Activated T-cell treated with anti-CD3 and anti-CD28 coated beads, Interleukin-2, amount 50 U/mL, for 24 hours (primary cell): ENCODE measurements around the gene ZNF513.

Experiments used
- DNase-seq: peaks from one replicate; pipeline ENCODE4 v3.0.0-alpha.2; 2020
- H3K27ac Mint-ChIP-seq: 2 replicates; pipeline ENCODE4 v1.8.0; 2020; ENCODE audit warnings: mild to moderate bottlenecking, mixed read lengths
- H3K27me3 Mint-ChIP-seq: 2 replicates; pipeline ENCODE4 v1.8.0; 2020; ENCODE audit warnings: mixed read lengths
- H3K36me3 Mint-ChIP-seq: 2 replicates; pipeline ENCODE4 v1.8.0; 2020; ENCODE audit warnings: low read depth, mixed read lengths
- H3K4me1 Mint-ChIP-seq: 2 replicates; pipeline ENCODE4 v1.8.0; 2020; ENCODE audit warnings: low read depth, mixed read lengths
- H3K4me3 Mint-ChIP-seq: 2 replicates; pipeline ENCODE4 v1.8.0; 2020; ENCODE audit warnings: mild to moderate bottlenecking, moderate library complexity, mixed read lengths
- H3K9me3 Mint-ChIP-seq: 2 replicates; pipeline ENCODE4 v1.8.0; 2020; ENCODE audit warnings: mixed read lengths

Gene ZNF513

GRCh38 chr2:27407798-27408491 is 27.4 kb upstream of the ZNF513 start:
- H3K27me3 Mint-ChIP-seq, result peaks cover 2% of the 10 kb centered on the region
- no peak for DNase-seq
- peak overlapping the region; percentile 87 for H3K4me3 Mint-ChIP-seq
- H3K9me3 Mint-ChIP-seq, result no peaks in the 10 kb centered on the region
- H3K36me3 Mint-ChIP-seq, result peaks cover 56% of the 10 kb centered on the region
- peak overlapping the region; percentile 78 for H3K27ac Mint-ChIP-seq
- peaks cover 45% of the 10 kb centered on the region for H3K4me1 Mint-ChIP-seq

- no peaks in the 10 kb centered on the region for H3K9me3 Mint-ChIP-seq
These were observed 20.0 kb upstream of the ZNF513 start for GRCh38 chr2:27400348-27401135.

GRCh38 chr2:27398962-27399361 is 18.4 kb upstream of the ZNF513 start:
- Mint-ChIP-seq H3K4me1 (peaks cover 53% of the 10 kb centered on the region), H3K9me3 (no peaks in the 10 kb centered on the region), H3K36me3 (peaks cover 72% of the 10 kb centered on the region), H3K27me3 (no peaks in the 10 kb centered on the region), H3K4me3 (no peak overlapping the region), H3K27ac (no peak overlapping the region)
- no peak for DNase-seq

More at GRCh38 chr2:27400348-27401135, 20.0 kb upstream of the ZNF513 start:
- Mint-ChIP-seq H3K36me3 (peaks cover 81% of the 10 kb centered on the region), H3K27me3 (no peaks in the 10 kb centered on the region), H3K27ac (peak overlapping the region; percentile 62), H3K4me3 (no peak overlapping the region), H3K4me1 (peaks cover 58% of the 10 kb centered on the region)
- DNase-seq, result no peak

- peaks cover 75% of the 10 kb centered on the region for H3K36me3 Mint-ChIP-seq
- H3K4me1 Mint-ChIP-seq, result peaks cover 48% of the 10 kb centered on the region
- H3K27ac Mint-ChIP-seq, result no peak overlapping the region
- H3K27me3 Mint-ChIP-seq, result no peaks in the 10 kb centered on the region
- H3K9me3 Mint-ChIP-seq, result no peaks in the 10 kb centered on the region
- no peak overlapping the region for H3K4me3 Mint-ChIP-seq
- DNase-seq, result no peak
These were observed 12.7 kb upstream of the ZNF513 start for GRCh38 chr2:27393225-27393624.

- DNase-seq, result no peak
- no peak overlapping the region for H3K4me3 Mint-ChIP-seq
- H3K9me3 Mint-ChIP-seq, result no peaks in the 10 kb centered on the region
- peaks cover 72% of the 10 kb centered on the region for H3K36me3 Mint-ChIP-seq
- peak overlapping the region; percentile 75 for H3K27ac Mint-ChIP-seq
- no peaks in the 10 kb centered on the region for H3K27me3 Mint-ChIP-seq
- H3K4me1 Mint-ChIP-seq, result peaks cover 32% of the 10 kb centered on the region
These were observed 10.5 kb upstream of the ZNF513 start for GRCh38 chr2:27390822-27391679.

- Mint-ChIP-seq H3K9me3 (no peaks in the 10 kb centered on the region), H3K27ac (peak overlapping the region; percentile 97), H3K36me3 (peaks cover 96% of the 10 kb centered on the region), H3K27me3 (no peaks in the 10 kb centered on the region), H3K4me1 (peaks cover 45% of the 10 kb centered on the region), H3K4me3 (peak overlapping the region; percentile 86)
- no peak for DNase-seq
These were observed 1.1 kb upstream of the ZNF513 start for GRCh38 chr2:27381577-27382181.

- no peaks in the 10 kb centered on the region for H3K9me3 Mint-ChIP-seq
- no peak for DNase-seq
- H3K4me3 Mint-ChIP-seq, result peak overlapping the region; percentile 86
- peaks cover 97% of the 10 kb centered on the region for H3K36me3 Mint-ChIP-seq
- peak overlapping the region; percentile 95 for H3K27ac Mint-ChIP-seq
- H3K27me3 Mint-ChIP-seq, result no peaks in the 10 kb centered on the region
- peaks cover 42% of the 10 kb centered on the region for H3K4me1 Mint-ChIP-seq
These were observed 503 bp downstream of the ZNF513 start for GRCh38 chr2:27379836-27380625.

- DNase-seq, result no peak
- H3K36me3 Mint-ChIP-seq, result peaks cover 97% of the 10 kb centered on the region
- H3K4me3 Mint-ChIP-seq, result peak overlapping the region; percentile 86
- H3K27ac Mint-ChIP-seq, result peak overlapping the region; percentile 95
- H3K4me1 Mint-ChIP-seq, result peaks cover 44% of the 10 kb centered on the region
- no peaks in the 10 kb centered on the region for H3K9me3 Mint-ChIP-seq
- no peaks in the 10 kb centered on the region for H3K27me3 Mint-ChIP-seq
These were observed 1.1 kb downstream of the ZNF513 start for GRCh38 chr2:27379383-27379835.

GRCh38 chr2:27378809-27379290 is 1.7 kb downstream of the ZNF513 start:
- Mint-ChIP-seq H3K9me3 (no peaks in the 10 kb centered on the region), H3K27me3 (no peaks in the 10 kb centered on the region), H3K4me1 (peaks cover 43% of the 10 kb centered on the region), H3K4me3 (peak overlapping the region; percentile 86), H3K36me3 (peaks cover 97% of the 10 kb centered on the region), H3K27ac (peak overlapping the region; percentile 95)
- DNase-seq, result no peak

GRCh38 chr2:27378096-27378808 is 2.3 kb downstream of the ZNF513 start:
- Mint-ChIP-seq H3K27ac (peak overlapping the region; percentile 83), H3K4me3 (no peak overlapping the region)
- DNase-seq, result peak; percentile 46

GRCh38 chr2:27377618-27378095 is 2.9 kb downstream of the ZNF513 start:
- Mint-ChIP-seq H3K36me3 (peaks cover 97% of the 10 kb centered on the region), H3K4me3 (no peak overlapping the region), H3K27me3 (no peaks in the 10 kb centered on the region), H3K27ac (peak overlapping the region; percentile 83), H3K4me1 (peaks cover 52% of the 10 kb centered on the region), H3K9me3 (no peaks in the 10 kb centered on the region)
- no peak for DNase-seq

More at GRCh38 chr2:27378096-27378808, 2.3 kb downstream of the ZNF513 start:
- Mint-ChIP-seq H3K9me3 (no peaks in the 10 kb centered on the region), H3K27me3 (no peaks in the 10 kb centered on the region), H3K4me1 (peaks cover 47% of the 10 kb centered on the region), H3K36me3 (peaks cover 97% of the 10 kb centered on the region)

GRCh38 chr2:27376866-27377617 is 3.5 kb downstream of the ZNF513 start:
- DNase-seq, result no peak
- Mint-ChIP-seq H3K36me3 (peaks cover 97% of the 10 kb centered on the region), H3K4me3 (no peak overlapping the region), H3K27me3 (no peaks in the 10 kb centered on the region), H3K27ac (peak overlapping the region; percentile 83), H3K9me3 (no peaks in the 10 kb centered on the region), H3K4me1 (peaks cover 57% of the 10 kb centered on the region)
